ENCODE data around the gene MYT1.
"Not testable (repeated sequence)": the region's sequence is repeated elsewhere in the genome, so short reads cannot be mapped to it uniquely, and the experiment has no call there.

MYT1 gene

DNA sequence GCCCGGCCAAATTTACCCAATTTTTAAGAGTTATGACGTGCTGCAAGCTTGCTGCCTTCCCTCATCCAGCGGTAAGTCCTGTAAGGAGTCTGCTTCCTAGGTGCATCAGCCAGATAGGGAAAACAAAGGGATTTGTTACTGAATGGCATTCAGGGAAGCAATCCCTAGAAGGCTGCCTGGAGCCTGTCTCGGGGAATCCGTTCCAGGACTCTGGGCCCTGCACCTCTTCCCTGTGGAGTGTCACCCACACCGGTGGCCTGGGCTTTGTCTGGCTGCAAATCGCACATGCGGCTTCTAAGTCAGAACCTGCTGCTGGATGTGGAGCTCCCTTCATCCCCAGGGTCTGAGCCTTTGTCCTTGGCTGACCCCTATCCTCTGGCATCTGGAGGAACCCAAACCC is 7.0 kb downstream of the MYT1 start:
- no peak for DNase-seq

DNA sequence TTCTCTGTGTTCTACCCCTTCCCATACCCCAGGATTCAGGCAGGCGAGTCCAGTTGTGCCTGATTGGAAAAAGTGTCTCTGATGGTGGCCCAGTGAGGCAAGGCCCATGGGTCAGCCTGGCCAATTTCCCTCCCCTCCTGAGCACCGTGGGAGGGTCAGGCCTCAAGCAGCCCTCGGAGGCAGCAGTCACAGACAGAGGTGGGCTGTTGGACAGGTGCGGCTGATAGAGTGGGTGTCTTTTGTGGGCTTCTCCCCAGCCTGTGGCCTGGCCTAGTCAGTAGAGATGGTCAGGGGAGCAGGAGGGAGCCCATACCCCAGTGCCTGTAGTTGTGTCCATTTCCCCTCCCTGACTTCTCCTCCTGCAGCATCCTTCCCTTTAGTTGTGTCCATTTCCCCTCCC is 8.9 kb downstream of the MYT1 start:
- no peak for DNase-seq

DNA sequence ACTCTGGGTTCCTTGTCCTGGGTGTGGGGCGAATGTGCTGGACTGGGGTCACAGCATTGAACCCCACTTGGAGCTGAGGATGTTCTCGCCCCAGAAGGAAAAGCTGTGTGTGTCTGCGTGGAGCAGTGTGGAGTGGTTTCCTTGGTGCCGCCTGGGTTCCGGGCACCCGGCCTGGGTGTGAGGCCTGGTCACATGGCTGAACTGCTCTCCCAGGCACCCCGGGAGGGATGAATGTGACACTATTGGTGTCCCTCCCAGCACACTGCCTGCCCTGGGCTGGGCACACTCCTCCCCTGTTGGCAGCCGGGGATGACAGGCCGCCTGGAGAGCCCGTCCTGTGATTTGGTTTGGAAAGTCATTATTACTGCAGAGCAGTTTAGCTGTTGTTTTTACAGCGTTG is 12.3 kb downstream of the MYT1 start:
- no peak for DNase-seq

DNA sequence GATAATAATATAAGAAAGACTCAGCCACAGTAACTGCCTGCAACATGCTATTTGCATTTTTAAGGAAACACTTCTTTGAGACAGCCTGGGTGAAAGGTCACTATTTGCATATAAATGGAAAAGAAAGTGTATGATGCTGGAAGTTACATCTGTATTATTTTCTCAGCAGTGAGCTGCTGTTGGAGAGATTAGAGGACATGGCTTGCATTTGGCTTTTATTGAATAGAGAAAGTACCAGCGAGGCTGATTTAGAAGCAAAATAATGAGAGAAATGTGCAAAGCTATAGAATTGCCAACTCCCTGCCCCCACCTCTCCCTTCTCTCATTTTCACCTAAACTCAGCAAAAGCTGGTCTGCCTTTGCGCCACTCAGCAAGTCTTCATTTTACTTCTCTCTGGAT is 12.7 kb downstream of the MYT1 start:
- no peak for DNase-seq

DNA sequence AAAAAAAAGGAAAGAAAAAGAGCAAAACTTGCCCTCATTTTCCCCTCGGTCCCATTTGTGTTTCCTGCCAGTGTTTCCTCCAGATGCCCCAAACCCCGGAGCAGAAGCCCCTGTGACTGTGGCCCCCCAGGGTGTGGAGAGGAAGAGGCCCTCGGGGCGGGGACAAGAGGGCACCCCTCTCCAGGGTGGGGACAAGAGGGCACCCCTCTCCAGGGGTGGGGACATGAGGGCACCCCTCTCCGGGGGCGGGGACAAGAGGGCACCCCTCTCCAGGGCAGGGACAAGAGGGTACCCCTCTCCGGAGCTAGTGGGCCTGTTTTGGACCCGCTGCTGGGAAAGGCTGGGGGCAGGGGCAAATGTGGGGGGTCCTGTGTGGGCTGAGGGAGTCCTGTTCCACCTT is 13.1 kb downstream of the MYT1 start:
- DNase-seq: no peak

DNA sequence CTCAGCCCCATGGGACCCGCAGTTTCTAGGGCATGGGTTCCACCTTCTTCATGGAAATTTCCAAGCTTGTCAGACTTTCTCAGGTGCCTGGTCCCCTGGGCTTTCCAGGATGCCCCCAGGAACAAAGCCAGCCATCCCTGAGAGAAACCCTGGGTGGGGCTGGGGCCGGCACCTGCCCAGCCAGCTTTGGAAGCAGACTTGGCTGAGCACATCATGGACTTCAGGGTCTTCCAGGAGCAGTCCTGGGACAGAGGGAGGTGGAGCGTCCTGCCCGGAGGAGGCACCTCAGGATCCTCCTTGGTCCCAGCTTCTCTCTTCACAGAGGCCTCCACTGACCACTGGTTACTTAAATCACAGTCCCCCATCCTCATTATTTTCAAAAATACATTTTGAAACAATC is 13.5 kb downstream of the MYT1 start:
- no peak for DNase-seq

DNA sequence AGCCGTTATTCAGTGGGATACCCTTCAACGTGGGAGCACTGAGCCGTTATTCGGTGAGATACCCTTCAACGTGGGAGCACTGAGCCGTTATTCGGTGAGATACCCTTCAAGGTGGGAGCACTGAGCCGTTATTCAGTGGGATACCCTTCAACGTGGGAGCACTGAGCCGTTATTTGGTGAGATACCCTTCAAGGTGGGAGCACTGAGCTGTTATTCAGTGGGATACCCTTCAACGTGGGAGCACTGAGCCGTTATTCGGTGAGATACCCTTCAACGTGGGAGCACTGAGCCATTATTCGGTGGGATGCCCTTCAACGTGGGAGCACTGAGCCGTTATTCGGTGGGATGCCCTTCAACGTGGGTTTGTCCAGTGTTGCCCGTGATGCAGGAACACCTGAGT is 14.7 kb downstream of the MYT1 start:
- DNase-seq: not testable (repeated sequence)

DNA sequence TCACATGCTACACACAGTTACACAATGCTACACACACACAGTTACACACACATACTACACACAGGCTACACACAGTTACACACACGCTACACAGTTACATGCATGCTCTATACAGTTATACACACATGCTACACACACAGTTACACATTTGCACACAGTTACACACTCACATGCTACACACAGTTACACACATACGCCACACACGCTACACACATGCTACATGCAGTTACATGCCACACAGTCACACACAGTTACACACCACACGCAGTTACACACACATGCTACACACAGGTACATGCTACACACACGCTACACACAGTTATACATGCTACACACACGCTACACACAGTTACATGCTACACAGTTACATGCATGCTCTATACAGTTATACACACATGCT is 15.6 kb downstream of the MYT1 start:
- no peak for DNase-seq

DNA sequence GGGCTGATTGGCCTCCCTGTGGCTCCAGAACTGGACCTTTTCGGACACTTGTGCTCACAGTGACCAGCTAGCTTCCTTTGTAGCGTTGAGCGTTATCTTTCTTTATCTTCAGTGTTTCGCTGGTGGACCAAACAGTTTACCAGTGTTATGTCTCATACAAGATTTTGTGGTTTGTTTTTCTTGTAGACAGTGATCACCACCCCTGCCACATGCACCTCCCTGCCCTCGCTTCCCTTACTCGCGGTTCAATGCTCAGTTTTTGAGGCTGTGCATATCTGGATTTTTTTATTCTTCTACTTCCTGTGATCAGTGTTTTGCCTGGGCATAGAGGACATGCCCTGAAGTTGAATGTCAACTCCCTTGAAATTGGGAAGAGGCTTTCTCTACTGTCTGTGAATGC is 16.4 kb downstream of the MYT1 start:
- DNase-seq: no peak

DNA sequence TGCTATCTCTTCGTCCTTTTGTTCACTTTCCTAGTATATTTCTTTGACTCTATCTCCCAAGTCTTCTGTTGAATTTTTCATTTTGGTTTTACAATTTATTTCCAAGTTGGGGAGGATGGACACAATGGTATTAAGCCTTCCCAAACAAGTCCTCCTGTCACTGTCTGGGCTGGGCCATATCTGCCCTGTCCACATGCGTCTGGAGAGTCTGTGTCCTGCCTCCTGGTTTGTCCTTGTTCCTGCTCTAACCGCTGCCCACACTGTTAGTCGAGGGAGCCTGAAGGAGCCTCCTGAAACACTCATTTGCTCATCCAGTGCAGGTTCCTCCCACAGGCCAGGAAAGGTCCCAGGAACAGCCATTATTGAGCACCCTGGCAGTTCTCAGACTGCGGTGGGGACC is 17.1 kb downstream of the MYT1 start:
- DNase-seq: no peak

DNA sequence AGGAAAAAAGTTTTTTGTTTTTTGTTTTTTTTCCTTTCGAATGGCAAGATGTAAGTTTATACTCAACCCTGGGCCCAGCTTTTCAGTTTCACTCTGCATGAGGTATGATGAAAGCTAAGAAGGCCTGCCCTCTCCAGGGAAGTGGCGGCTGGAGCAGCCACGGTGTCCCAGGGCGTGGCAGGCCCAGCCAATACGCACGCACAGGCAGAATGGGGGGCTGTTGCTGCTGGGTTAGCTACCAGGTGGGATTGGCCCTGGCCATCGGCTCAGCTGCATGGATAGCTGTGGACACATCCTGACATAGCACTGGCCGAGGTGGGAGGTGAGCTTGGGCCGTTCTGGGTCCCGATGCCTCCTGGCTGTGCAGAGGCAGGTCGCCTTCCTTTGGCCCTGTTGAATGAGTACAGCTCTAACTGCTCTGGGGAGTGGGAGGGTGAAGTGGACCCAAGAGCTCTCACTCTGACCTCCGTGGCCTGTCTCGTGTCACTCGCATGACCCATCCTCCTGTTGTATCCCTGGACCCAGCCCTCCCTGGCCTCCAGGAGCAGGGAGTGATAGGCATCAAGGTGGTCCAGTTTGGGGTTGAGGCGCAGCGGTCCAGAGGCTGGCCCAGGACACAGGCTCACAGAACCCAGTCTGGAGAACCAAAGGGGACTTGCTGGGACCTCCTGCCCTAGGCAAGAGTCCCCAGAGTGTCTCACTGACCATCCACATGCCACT is 18.1 kb downstream of the MYT1 start:
- no peak for DNase-seq

DNA sequence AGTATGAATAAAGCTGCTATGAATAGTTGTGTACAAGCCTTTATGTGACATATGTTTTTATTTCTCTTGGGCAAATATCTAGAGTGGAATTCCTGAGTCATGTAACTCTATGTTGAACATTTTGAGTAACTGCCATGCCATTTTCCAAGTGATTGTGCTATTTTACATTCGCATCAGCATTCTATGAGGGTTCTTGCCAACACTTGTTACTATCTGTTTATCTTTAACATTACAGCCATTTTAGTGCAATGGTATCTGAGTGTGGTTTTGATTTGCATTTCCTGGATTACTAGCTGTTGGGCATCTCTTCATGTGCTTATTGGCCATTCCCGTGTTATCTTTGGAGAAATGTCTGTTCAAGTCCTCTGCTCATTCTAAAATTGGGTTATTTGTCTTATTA is 19.1 kb downstream of the MYT1 start:
- DNase-seq: no peak

DNA sequence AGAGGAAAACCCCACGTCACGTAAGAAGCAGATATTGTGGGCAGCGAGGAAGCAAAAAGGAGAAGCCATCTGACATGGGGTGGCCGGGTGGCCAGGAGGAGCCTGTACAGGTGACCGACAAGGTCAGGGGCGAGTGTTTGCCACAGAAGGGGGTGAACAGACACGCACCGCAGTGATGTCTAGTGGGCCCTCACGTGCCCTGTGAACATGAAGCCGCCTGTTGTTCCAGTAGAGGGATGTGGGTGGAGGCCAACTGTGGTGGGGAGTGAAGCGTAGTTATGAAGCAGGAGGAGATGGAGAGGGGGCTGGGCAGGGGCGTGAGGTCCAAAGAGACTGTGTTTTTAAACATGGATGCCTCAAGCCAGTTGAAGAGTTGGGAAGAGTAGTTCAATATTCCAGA is 20.5 kb downstream of the MYT1 start:
- no peak for DNase-seq

DNA sequence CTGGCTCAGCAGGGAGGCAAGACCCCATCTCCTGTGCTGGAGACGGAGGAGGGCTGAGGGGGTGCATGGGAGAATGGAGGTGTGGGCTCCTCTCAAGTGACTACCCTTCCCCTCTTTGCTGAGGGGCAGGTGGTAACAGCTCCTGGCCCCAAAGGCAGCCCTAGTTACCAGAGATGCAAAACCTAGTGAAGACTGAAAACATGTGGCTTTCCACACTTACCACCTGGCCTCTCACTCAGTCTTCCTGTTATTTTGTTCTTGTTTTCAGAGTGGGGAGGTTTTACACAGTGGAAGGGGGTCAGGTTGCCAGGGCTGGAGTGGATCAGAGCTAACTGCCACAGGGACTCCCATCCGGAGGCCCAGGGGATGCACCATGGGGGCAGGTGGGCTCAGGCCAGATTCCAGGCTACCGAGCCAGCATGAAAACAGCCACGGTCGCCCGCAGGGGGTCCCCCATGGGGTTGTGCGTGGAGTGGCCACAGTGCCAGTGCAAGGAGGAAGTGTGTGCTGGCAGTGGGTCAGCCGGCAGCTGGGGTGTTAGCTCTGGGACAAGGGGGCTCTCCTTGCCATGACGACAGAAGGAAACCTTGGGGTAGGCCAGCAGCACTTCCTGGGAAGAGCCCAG is 21.1 kb downstream of the MYT1 start:
- no peak for DNase-seq

DNA sequence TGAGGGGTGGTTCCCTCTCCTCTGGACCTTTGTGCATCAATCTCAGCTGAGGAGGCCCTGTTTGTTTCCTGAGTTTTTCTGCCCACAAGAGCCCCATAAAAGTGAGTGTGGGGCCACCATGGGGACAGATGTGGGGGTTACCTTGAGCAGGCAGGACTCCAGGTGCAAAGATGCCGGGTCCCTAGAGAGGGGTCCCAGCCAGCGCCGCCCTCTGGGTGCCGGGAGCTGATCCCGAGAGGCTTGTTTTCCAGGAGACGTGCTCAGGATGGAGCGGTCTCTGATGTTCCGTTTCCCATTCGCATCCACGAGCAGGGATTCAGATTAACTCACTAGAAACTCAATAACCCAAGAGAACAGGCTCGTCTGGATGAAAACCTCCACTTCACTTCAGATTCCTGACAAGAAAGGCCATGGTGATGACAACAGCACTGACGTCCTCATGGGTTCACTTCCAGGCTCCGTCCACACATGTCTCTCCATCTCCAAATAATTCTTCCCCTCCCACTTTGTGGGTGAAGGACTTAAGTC is 21.9 kb downstream of the MYT1 start:
- DNase-seq: no peak

DNA sequence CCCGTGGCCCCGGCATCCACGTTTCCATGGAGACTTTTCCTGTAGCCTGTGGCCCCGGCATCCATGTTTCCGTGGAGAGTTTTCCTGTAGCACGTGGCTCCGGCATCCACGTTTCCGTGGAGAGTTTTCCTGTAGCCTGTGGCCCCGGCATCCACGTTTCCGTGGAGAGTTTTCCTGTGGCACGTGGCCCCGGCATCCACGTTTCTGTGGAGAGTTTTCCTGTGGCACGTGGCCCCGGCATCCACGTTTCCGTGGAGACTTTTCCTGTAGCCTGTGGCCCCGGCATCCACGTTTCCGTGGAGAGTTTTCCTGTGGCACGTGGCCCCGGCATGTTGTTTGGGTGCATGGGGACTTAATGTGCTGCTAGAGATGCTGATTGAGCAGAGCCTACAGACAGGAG is 23.0 kb downstream of the MYT1 start:
- not testable (repeated sequence) for DNase-seq

DNA sequence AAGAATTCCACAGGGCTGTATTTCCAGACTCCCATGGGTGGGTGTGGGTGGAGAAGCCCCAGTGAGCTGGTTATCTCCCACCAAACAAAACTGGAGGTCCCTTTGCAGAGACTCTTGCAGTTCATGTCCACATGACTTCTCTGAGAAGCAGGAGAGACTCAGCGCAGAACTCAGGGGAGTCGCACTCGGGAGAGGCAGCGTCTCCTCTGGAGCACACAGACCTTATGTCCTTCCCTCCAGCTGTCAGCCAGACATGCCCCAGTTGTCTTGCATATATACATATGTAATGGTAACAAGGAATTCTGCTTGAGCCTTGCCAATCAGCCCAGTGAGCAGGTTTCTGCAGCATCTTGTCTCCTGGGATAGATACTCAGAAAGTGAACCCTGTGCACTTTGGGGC is 23.8 kb downstream of the MYT1 start:
- no peak for DNase-seq

DNA sequence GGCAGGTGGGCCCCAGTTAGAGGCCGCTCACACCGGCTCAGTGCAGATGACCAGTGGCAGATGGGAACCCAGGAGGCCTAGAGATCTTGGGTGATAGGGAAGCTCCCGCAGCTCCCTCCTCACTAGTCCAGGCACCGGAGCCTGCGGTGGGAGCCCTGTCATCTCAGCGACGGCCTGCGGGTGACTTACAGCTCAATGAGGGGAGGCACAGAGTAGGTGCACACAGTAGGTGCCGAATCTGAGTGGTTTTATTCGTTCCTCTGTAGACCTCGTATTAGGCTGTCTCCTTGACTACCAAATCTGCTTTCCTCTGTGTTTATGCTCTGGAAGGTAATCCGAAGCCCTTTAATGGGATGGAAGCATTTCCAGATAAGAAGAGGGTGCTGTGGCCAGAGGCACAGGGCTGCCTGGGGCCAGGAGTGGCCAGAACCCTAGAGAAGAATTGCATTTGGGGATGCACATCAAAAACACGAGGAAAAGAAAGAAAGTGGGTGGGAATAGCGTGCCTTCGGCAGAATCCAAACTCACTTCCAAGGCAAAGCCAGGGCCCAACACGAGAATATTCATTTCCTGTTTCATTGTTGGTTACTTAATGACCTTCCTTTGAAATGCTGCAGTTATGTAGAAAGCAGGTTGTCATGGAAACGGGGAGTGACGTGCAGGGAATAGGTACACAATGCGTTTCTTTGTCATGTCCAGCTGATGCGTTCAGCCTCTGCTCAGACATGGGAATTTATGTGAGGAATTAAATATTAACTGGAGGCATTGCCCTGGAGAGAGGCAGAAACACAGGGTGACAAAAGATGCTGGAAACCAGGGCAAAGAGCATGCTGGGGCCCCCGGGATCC is 24.7 kb downstream of the MYT1 start:
- DNase-seq: no peak

DNA sequence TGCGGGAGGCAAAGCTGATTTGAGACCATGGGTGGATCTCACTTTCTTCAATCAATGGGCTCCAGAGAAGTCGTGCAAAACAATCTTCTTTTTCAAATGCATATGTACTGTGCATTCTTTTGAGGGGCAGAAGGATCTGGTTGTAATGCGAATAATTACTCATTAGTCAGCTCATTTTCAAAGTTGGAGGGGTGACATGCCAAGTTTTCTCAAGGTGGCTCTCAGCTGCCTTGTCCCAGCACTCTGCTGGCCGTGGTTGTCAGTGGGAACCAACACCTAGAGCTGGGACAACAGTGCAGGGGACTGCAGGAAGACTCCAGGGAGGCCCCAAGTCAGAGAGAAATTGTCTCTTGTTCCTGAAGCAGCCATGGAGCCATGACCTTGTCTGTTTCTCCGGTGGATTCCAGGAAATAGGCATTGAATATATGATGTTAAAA is 25.3 kb downstream of the MYT1 start:
- DNase-seq: no peak

DNA sequence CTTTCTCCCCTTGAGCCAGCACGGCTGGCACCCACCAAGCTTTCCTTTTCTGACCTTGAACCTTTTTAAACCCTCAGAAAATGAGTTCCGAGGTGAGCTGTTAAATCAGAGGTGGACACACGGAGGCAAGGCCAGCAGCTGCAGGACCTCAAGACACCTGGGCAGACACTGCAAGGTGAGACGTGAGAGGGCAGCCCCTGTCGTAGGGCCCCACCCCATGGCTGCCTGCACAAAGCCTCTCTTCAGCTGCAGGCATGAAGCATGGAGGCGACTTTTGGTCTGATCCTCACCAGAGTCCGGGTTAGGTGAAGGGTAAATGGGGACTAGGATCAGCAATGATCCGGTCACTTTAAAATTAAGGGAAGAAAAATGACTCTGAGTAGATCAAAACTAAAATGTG is 25.7 kb downstream of the MYT1 start:
- no peak for DNase-seq

DNA sequence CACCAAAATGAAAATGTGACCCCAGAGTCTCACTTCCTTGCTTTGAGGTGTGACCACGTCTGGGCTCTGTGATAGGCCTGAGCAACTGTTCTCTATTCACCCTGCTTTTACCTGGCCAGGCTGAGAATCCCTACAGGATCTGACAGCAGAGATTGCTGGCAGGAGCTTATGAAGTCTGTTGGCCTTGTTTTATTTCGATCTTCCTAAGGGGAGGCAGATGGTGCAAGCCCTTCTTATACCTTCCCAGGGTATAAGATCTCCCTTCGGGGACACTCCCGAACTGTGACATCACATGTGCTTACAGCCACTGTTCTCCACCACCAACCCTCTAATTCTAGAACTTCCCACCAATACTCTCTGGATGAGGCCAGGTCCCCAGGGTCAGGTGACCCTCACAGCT is 26.8 kb downstream of the MYT1 start:
- no peak for DNase-seq

DNA sequence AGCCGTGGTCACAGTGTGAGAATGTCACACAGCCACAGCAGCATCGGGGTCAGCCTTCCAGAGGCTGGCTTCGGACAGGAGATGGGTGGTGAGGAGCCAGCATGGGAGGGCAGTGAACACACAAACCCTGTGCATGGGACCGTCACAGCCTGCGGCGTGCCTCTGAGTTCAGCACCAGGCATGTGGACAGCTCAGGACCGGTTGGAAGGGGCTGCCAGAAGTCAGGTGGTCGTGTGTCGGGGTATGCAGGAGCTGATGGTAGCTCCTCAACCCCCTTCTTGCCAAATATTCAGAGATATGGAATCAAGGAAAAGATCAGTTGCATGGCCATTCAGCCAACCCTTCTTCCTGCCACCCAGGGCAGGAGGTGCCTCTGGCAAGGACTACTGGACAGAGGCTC is 28.2 kb downstream of the MYT1 start:
- DNase-seq: no peak

DNA sequence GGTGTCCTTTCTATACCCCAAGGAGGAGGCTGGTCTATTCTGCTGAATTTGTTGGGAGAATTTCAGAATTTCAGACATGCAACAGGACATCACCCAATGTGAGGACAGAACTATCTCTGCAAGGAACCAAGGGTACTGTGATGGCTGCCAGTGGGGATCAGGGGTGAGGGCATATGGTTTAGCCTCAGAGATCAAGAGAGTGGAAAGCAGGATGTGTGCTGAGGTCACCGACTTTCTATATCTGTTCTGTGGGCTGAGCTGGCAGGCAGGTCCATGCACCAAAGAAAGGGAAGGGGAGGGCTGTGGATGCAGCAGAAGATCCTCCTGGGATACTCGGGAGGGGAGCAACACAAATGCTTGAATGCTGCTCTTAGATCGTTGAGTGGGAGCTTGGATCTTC is 28.8 kb downstream of the MYT1 start:
- no peak for DNase-seq

DNA sequence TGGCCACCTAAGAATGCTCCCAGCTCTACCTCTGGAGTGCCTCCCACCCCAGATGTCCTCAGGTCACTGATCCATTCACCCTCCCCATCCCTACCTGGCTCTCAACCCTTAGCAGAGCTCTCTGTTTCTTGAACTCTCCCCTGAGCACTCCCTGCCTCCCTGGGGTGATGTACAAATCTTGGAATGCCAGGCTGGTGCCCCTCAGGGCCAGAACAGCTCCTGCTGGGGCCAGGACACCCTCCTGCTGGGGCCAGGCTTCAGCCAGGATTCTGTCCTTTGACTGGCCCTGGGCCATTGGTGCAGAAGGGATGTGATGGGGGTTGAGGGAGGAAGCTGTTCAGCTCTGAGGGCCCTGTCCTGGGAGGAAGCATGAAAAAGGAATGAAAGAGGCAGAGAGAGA is 30.0 kb downstream of the MYT1 start:
- no peak for DNase-seq
